ENCODE data around the gene MLXIPL.
"Not testable (repeated sequence)": the region's sequence is repeated elsewhere in the genome, so short reads cannot be mapped to it uniquely, and the experiment has no call there.

The MLXIPL gene, protein sequence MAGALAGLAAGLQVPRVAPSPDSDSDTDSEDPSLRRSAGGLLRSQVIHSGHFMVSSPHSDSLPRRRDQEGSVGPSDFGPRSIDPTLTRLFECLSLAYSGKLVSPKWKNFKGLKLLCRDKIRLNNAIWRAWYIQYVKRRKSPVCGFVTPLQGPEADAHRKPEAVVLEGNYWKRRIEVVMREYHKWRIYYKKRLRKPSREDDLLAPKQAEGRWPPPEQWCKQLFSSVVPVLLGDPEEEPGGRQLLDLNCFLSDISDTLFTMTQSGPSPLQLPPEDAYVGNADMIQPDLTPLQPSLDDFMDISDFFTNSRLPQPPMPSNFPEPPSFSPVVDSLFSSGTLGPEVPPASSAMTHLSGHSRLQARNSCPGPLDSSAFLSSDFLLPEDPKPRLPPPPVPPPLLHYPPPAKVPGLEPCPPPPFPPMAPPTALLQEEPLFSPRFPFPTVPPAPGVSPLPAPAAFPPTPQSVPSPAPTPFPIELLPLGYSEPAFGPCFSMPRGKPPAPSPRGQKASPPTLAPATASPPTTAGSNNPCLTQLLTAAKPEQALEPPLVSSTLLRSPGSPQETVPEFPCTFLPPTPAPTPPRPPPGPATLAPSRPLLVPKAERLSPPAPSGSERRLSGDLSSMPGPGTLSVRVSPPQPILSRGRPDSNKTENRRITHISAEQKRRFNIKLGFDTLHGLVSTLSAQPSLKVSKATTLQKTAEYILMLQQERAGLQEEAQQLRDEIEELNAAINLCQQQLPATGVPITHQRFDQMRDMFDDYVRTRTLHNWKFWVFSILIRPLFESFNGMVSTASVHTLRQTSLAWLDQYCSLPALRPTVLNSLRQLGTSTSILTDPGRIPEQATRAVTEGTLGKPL
- 0.25 to 7.6 (median 1.7) reads per million in 18 experiments for total RNA-seq

DNA sequence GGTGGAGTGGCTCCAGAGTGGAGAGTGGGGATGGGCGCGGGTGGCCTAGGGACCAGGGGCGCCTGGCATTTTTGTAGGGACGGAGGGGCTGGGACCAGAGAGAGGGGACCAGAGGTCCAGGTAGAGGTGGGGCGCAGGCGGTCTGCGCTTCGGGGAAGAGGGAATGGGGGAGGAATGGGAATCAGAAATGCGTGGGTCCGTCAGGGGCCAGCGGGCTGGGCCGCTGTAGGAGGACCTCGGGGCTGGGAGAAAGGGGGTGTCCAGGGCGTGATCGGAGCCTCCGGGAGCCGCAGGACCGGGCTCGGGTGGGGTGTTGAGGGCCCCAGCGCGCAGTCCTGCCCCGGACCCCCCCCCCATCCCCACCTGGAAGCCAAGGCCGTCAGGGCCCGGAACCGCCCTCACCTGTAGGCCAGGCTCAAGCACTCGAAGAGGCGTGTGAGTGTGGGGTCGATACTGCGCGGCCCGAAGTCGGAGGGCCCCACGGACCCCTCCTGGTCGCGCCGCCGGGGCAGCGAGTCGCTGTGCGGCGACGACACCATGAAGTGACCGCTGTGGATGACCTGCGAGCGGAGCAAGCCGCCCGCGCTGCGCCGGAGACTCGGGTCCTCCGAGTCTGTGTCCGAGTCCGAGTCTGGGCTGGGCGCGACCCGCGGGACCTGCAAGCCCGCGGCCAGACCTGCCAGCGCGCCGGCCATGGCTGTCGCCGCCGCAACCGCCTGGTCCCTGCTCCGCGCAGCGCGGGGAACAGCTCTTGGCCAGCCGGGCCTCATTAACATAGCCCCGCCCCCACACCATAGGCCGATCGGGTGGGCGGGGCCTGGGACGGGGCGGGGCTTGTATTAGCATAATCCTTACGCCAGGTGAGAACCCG, at the start of gene MLXIPL:
Gene MLXIPL (minus strand): TSS at position 725 of the 871 bp plus-strand sequence. CDS start 30 bp downstream, at position 695.
- peak; percentile 66 to 79 for DNase-seq

DNA sequence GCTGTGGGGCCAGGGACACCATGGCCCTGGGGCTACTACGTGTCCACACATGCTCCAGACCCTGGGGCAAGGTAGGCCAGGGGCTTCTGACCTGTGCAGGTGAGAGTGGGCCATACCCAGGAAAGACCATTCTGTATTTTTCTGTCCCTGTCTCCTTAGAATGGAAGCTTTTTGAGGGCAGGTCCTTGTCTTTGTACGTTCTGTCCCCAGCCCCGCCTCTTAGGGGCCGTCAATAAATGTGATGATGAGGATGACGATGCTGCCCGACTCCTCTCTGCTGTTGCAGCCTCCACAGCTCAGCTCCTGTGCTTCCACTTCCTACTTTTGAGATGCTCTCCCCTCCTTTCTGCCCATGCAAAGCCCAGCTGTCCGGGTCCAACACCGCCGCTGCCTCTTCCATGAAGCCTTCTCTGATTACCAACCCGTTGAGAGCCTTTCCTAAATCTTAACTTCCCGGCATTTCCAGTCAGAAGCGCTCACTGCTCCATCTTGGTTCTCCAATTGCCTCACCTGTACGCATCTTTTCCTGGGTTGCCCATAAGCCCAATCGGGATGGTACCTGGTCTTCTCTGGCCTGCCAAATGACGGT, 47.6 kb upstream of the MLXIPL start:
- no peak for DNase-seq

DNA sequence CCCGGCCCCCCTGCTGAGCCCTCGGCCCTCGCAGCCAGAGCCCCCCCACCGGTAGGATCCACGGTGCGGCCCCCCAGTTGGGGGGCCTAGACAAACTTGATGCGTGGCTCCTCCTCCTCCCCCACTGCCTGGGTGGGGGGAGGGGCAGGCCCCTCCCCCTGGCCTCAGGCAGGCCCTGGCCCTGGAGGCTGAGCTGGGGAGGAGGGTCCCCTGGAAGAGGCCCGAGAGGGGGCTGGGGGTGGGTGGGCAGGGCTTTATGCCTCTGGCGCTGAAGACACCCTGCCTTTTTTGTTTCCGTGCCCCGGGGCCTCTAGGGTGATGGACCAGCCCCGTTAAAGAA, 47.0 kb upstream of the MLXIPL start:
- no peak for DNase-seq

DNA sequence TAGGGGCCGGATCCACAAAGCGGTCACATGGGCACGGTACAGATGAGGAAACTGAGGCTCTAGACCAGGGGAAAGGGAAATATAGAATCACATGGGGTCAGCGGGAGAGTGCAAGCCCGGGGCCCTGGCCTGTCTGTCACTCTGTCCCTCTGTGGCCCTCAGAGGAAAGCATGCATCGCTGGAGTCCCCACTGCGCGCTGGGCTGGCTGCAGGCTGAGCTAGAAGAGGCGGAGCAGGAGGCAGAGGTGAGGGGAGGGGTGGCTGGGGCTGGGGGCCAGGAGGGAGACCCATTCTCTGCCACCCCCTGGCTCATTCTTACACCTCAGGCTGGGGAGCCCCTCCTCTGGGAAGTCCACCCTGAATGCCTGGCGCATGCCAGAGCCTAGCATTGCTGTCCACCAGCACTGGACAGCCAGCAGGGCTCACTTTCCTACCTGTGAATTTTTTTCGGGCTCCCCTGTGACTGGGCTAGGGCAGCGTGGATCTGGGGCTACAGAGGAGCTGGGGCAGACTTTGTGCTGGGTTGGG, 45.6 kb upstream of the MLXIPL start:
- no peak for DNase-seq

DNA sequence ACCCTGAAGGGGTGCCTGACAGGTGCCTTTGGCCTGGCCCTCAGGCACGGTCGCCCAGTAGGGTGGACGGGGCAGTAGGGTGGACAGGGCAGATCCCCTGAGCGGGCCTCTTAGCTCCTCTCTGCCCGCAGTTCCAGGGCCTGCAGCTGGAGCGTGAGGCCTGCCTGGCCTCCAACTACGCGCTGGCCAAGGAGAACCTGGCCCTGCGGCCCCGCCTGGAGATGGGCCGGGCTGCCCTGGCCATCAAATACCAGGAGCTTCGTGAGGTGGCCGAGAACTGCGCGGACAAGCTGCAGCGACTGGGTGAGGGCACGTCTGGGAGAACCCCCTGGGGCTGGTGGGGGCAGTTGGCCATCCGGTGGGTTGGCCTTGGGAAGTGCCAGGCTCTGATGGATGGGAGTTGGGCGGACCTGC, 45.0 kb upstream of the MLXIPL start:
- DNase-seq = no peak

DNA sequence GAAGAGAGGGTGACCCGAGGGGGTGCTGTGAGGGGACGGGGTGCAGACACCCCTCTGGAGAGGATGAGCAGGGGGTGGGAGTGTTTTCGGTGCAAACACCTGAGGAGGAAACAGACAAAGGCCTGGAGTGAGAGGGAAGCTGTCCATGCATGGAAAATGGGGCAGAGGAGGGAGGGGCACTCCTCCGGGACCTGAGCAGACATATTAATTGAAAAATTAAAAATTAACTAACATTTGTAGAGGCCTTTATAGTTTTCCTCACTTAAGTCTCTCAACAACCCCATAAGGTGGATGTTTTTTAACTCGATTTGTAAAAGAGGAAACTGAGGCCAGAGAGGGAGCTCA, 44.5 kb upstream of the MLXIPL start:
- DNase-seq = no peak

DNA sequence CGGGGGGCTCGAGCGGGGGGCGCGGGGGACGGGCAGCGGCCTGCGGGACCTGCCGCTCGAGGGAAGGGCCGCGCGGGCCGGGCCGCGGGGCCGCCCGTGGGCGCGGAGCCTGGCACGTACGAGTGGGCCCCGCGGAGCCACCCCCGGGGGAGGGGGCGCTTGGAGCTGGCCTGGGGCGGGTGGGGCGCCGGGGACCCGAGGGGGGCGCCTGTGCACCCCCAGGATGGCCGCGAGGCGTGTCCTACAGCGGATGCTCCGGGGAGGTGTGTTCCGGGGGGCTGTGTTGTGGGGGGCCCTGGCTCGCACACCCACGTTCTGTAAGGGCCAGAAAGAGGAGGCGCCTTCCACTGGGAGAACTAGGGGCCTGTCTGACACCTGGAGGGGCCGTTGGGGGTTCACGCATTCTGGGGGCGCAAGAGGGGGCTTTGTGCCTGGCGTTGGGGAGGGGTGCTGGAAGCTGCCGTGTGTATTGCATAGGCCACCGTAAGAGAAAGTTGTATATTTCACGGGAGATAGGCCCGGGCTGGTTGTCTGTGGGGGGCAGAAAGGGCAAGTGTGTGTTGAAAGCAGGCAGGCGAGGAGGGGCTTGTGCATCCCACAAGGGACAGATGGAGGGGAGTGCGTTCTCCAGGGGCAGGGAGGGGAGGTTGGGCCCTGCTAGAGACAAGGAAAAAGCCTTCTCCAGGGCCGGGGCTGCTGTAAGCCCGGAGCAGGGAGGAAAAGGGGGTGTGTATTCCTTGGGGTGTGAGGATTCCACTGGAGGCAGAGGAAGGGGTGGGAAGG, 44.0 kb upstream of the MLXIPL start:
- DNase-seq = no peak

DNA sequence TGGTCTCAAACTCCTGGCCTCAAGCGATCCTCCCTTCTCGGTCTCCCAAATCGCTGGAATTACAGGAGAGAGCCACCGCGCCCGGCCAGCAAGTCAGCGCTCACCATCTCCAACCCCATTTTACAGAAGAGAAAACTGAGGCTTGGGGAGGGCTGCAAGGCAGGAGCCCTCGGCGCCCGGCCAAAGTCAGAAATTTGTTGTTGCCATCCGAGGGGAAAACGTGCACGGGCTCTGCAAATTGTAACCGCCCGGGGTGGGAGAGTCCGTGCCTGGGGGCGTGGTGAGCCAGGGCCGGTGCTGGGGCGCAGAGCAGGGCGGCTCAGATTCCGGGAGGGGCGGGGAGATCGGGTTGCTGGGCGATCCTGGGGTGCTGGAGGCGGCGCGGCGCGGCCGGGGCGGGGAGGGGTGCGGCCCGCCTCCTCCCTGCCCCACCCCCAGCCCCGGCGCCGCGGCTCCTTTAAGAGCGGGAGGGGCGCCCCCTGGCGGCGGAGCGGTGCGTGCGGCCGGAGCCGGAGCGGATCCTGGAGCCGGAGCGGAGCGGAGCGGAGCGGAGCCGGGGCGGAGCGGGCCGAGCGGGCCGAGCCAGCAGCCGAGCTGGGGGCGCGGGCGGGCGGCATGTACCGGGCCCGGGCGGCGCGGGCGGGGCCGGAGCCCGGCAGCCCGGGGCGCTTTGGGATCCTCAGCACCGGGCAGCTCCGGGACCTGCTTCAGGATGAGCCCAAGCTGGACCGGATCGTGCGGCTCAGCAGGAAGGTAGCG, 43.2 kb upstream of the MLXIPL start, which contains the start of gene VPS37D:
Gene VPS37D (plus strand): TSS at position 488 of the 759 bp plus-strand sequence. CDS start 128 bp downstream, at position 616.
- peak; percentile 86 to 88 for DNase-seq

DNA sequence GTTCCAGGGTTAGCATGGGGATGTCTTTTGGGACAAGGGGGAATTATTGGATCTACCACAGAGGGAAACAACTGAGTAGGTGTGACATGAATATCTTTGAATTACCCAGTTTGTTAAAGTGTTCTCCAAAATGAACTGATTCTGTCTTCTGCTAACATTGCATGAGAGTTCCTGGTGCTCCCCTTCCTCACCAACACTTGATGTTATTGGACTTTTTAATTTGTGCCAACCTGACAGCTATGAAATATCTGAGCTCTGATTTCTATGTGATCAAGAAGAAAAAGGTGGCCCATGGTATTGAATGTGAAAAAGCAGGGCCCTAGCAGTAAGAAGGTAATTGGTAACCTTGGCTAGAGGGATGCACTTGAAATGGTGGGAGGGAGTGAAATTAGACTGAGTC, 38.7 kb upstream of the MLXIPL start:
- DNase-seq = no peak

DNA sequence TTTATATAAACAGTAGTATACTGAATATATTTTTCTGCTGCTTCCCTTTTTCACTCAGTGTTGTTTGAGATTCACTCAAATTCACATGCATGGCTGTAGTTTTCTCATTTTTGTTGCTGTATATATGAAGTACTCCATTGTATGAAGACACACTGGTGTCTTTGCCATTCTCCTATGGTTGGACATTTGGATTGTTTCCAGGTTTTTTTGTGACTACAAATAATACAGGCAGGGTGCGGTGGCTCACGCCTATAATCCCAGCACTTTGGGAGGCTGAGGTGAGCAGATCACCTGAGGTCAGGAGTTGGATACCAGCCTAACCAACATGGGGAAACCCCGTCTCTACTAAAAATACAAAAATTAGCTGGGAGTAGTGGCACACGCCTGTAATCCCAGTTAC, 36.3 kb upstream of the MLXIPL start:
- not testable (repeated sequence) for DNase-seq

DNA sequence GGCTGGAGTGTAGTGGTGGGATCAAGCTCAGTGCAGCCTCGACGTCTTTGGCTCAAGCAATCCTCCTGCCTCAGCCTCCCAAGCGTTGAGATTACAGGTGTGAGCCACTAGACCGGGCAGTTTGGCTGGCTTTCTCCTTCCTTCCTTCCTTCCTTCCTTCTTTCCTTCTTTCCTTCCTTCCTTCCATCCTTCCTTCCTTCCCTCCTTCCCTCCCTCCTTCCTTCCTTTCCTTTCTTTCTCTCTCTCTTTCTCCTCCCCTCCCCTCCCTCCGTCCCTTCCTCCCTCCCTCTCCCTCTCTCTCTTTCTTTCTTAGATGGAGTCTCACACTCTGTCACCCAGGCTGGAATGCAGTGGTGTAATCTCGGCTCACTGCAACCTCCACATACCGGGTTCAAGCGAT, 35.7 kb upstream of the MLXIPL start:
- DNase-seq = no peak

DNA sequence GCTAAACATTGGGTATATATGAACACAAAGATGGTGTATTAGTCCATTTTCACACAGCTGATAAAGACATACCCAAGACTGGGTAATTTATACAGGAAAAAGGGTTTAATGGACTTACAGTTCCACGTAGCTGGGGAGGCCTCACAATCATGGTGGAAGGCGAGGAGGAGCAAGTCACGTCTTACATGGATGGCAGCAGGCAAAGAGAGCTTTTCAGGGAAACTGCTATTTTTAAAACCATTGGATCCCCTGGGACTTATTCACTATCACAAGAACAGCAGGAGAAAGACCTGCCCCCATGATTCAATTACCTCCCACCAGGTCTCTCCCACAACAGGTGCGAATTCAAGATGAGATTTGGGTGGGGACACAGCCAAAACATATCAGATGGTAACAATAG, 31.0 kb upstream of the MLXIPL start:
- not testable (repeated sequence) for DNase-seq

DNA sequence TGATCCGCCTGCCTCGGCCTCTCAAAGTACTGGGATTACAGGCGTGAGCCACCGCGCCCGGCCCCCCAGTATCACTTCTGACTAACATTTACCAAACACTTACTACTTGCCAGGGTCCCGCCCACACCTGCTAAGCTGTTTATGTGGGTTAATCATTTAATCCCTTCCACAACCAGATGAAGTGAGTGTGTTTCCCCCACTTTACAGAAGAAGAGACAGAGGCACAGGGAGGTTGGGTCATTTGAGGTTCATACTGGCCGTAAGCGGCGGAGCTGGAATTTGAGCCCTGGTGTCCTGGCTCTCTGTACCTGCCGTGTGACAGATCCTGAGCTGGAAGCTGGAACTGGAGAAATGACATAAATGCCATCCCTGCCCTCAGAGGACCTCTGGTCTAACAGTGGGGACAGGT, 28.2 kb upstream of the MLXIPL start:
- DNase-seq = no peak

DNA sequence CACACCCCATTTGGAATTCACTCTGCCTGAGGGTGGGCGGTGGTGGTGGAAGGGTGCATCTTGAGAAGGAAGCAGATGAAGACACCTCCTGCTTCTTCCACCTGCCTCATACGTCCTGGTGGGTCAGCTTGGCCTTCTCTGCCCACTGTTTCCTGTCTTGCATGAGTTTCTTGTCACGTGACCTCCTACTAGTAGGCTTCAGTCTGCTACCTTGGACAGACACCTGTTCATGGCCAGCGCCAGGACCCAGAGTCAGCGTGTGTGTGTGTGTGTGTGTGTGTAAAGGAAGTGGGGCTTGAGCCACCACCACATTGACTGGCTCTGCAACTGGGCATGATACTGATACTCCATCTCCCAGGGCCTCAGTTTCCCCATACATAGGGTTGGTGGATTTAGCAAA, 26.2 kb upstream of the MLXIPL start:
- no peak for DNase-seq

DNA sequence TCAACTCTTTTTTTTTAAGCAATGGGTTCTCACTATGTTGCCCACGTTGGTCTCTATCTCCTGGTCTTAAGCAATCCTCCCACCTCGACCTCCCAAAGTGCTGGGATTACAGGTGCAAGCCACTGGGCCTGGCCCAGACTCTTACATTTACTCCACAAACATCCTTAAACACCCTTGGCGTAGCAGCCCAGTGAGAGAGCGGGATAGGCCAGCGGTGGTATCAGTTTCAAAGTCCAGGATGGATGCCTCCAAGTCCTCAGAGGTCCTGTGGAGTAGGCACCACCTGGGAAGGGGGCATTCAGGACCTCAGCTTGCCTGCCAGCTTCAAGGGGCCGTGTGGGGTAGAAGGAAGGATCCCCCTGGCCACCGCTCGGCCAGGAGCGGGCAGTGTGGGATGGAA, 25.3 kb upstream of the MLXIPL start:
- no peak for DNase-seq

DNA sequence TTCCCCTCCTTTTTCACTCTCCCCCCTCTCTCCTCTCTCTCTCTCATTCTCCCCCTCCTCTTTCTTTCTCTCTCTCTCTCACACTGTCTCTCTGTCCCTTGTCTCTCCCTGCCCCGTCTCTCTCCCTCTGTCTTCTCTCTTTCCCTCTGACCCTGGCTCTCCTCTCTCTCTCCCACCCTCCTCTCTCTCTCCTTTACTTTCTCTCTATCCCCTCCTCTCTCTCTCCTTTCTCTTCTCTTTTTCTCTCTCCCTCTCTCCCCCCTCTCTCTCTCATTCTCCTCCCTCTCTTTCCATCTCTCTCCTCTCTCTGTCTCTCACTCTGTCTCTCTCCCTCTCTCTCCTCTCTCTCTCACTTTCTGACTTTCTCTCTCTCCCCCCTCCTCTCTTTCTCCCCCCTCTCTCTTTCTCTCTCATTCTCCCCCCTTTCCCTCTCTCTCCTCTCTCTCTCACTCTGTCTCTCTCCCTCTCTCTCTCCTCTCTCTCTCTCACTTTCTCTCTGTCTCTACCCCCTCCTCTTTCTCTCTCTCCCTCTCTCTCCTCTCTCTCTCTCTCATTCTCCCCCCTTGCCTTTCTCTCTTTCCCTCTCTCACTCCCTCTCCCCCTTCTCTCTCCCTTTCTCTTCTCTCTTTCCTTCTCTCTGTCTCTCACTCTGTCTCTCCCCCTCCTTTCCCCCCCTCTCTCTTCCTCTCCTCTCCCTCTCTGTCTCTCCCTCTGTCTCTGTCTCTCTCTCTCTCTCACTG, 24.4 kb upstream of the MLXIPL start:
- DNase-seq = no peak

DNA sequence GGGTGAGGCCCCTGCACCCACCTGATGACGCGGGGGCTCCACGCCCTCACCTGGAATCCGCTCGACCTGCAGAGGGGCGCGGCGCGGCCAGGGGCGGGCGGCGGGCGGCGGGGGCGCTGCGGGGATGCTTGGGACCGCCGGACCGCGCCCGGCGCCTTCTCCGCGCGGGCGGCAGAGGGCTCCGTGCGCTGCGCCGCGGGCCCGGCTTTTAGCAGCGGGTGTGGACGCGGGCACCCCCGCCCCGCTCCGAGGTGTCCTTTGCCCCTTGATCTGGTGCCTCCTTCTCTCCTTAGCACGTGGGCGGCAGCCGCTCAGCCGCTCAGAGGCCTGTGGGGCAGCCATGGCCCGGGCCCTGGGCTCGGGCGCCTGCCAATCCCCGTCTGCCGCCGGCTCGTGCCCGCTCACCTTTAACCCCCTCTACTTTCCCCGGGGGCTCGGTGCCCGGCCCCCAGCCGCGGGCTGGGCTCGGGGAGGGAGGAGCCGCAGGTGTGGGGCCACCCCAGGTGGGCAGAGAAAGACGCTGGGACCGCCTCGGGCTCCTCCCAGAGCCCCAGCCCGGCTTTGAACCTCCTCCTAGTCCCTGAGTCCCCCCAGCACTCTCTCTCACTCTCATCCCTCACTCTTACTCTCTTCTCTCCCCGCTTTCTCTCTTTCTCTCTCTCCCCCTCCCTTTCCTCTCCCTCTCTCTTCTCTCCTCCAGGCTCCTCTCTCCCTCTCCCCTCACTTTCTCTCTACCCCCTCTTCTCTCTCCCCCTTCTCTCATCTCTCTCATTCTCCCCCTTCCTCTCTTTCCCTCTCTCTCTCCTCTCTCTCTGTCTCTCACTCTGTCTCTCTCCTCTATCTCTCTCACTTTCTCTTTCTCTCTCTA, 23.6 kb upstream of the MLXIPL start:
- peak in 1 of 2 donors; percentile 26 for DNase-seq
